Keratinocyte (primary cell): ENCODE measurements around the gene SEMA3C. TPM values are rescaled to one million over a fixed set of nuclear protein-coding genes. Genes with fewer than 3 reads are reported as not detected.

Source experiments
- DNase-seq: peaks from one replicate; pipeline ENCODE4 v3.0.0-alpha.2; 2011; ENCODE audit warnings: low read depth, missing footprints, low spot score
- FAIRE-seq: peaks from 2 replicates; lab custom pipeline; 2011; peaks lifted over from hg19 to GRCh38; lab: Jason Lieb, UNC
- H2AFZ ChIP-seq: 2 replicates; pipeline ENCODE4 v1.6.0; 2012; ENCODE audit warnings: low read length, control low read depth, inconsistent platforms; ENCODE audit not compliant: control insufficient read depth
- H3K27ac ChIP-seq: 2 replicates; pipeline ENCODE4 v1.5.1; 2011; ENCODE audit warnings: low read length; ENCODE audit not compliant: control insufficient read depth, insufficient read depth
- H3K27me3 ChIP-seq: 3 replicates; pipeline ENCODE4 v1.6.0; 2011; ENCODE audit warnings: low read length; ENCODE audit not compliant: control insufficient read depth, insufficient read depth; ENCODE audit errors: extremely low read depth
- H3K36me3 ChIP-seq, 2 experiments: 2 replicates in 1 of 2; 3 replicates in 1 of 2; pipeline ENCODE4 v1.5.1; 2011; ENCODE audit warnings: low read length in 2 of 2, mild to moderate bottlenecking in 1 of 2; ENCODE audit not compliant: control insufficient read depth in 2 of 2, insufficient read depth in 2 of 2; ENCODE audit errors: extremely low read depth in 1 of 2
- H3K4me1 ChIP-seq: 3 replicates; pipeline ENCODE4 v1.5.1; 2011; ENCODE audit warnings: low read length; ENCODE audit not compliant: control insufficient read depth, insufficient read depth; ENCODE audit errors: extremely low read depth
- H3K4me2 ChIP-seq: 3 replicates; pipeline ENCODE4 v1.6.0; 2011; ENCODE audit warnings: low read depth, low read length; ENCODE audit not compliant: control insufficient read depth, insufficient read depth; ENCODE audit errors: extremely low read depth
- H3K4me3 ChIP-seq, 3 experiments: fragments of 200-600 bp in 1 of 3; sonication (generic) in 1 of 3; 2 replicates in 2 of 3; 3 replicates in 1 of 3; pipeline ENCODE4 v1.5.1; 2011 to 2016; ENCODE audit warnings: low read length in 3 of 3, mild to moderate bottlenecking in 3 of 3, control low read depth in 2 of 3, inconsistent platforms in 1 of 3, low read depth in 1 of 3, mixed read lengths in 1 of 3, mixed run types in 1 of 3, moderate library complexity in 1 of 3; ENCODE audit not compliant: control insufficient read depth in 2 of 3, insufficient read depth in 2 of 3; ENCODE audit errors: extremely low read depth in 1 of 3
- H3K79me2 ChIP-seq: 2 replicates; pipeline ENCODE4 v1.6.0; 2012; ENCODE audit warnings: low read length; ENCODE audit not compliant: control insufficient read depth, insufficient read depth
- H3K9ac ChIP-seq: 3 replicates; pipeline ENCODE4 v1.6.0; 2011; ENCODE audit warnings: low read length; ENCODE audit not compliant: control insufficient read depth, insufficient read depth; ENCODE audit errors: extremely low read depth
- H3K9me1 ChIP-seq: 3 replicates; pipeline ENCODE4 v1.6.0; 2011; ENCODE audit warnings: low read length; ENCODE audit not compliant: control insufficient read depth, insufficient read depth; ENCODE audit errors: extremely low read depth
- H3K9me3 ChIP-seq: 2 replicates; pipeline ENCODE4 v1.5.1; 2012; ENCODE audit warnings: low read depth, low read length; ENCODE audit not compliant: control insufficient read depth
- H4K20me1 ChIP-seq: 3 replicates; pipeline ENCODE4 v1.6.0; 2011; ENCODE audit warnings: low read length; ENCODE audit not compliant: control insufficient read depth, insufficient read depth; ENCODE audit errors: extremely low read depth
- CTCF ChIP-seq, 3 experiments: IDR thresholded peaks in 1 of 3; conservative IDR thresholded peaks in 1 of 3; optimal IDR thresholded peaks in 1 of 3; 2 replicates in 2 of 3; 3 replicates in 1 of 3; pipeline versions ENCODE3 to v1.5.1; 2011; ENCODE audit warnings: low read length in 3 of 3, mild to moderate bottlenecking in 3 of 3, moderate library complexity in 2 of 3, control low read depth in 1 of 3, inconsistent platforms in 1 of 3; ENCODE audit not compliant: insufficient read depth in 2 of 3; ENCODE audit errors: extremely low read depth in 1 of 3
- EZH2 ChIP-seq: IDR thresholded peaks from one replicate; pipeline ENCODE4 v1.6.1; 2012; ENCODE audit warnings: inconsistent platforms, mild to moderate bottlenecking, low read length, moderate library complexity
- dilution Hi-C: fragments of 300-500 bp; cut with MboI; formaldehyde crosslinking; loops from one replicate; pipeline ENCODE4 v1.7.0; 2020; ENCODE audit warnings: low sequenced_read_pairs; ENCODE audit not compliant: extremely low pct_ligation_motif_present
- polyA plus RNA-seq, 5 experiments: library from polyadenylated mRNA; depleted of rRNA in 3 of 5; stranded (reverse) in 3 of 5; stranded (forward) in 1 of 5; unstranded in 1 of 5; fragments of >200 nt; gene quantifications; 1 replicate in 1 of 5; 2 replicates in 3 of 5; 3 replicates in 1 of 5; pipeline versions ENCODE4 v1.2.1 to v1.2.3, GENCODE V29; 2011 to 2012; ENCODE audit warnings: missing spikeins in 2 of 5, low read depth in 1 of 5, low replicate concordance in 1 of 5

SEMA3C gene
- polyA plus RNA-seq, 1 donor (not counting 4 experiments of a cell fraction or from before 2014, with no cell fraction given): 142 TPM

GRCh38 chr7:80829527-80829926, 89.3 kb downstream of the SEMA3C start:
- TF ChIP-seq EZH2 (no peak), CTCF (optimal IDR thresholded peaks at IDR 0.05 in 1 of 3, IDR thresholded peaks at IDR 0.05 in 1 of 3, conservative IDR thresholded peaks at IDR 0.05 in 1 of 3; ENCODE audit: extremely low read depth in 1 of 3, insufficient read depth in 2 of 3, low read length in 3 of 3) (no peak)

DNA sequence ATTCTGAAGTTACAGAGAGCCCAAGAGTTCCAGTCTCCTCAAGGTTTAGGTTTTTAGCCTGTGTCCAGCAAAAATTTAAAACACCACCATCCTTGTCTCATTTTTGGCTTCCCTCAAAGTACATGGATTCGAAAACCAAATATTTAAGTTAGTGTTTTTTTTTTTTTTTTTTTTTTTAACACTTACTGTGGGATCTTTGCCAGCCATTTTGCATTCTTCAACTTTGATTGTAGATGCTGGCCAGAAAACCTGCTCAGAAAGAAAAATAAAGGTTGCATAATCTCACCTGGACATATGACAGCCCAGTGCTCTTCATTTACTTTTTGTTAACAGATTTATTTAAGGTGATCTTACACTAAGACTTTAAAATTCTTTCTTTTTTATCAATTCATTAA, 91.6 kb downstream of the SEMA3C start:
- no peak overlapping the region for H3K9ac ChIP-seq
- dilution Hi-C loops: no loop called here
- no peak for FAIRE-seq
- H3K79me2 ChIP-seq: peaks cover 16% of the 10 kb centered on the region
- no peaks in the 10 kb centered on the region for H3K9me1 ChIP-seq
- H3K4me3 ChIP-seq: no peak overlapping the region
- TF ChIP-seq EZH2: no peak
- no peak for TF ChIP-seq CTCF (optimal IDR thresholded peaks at IDR 0.05 in 1 of 3, IDR thresholded peaks at IDR 0.05 in 1 of 3, conservative IDR thresholded peaks at IDR 0.05 in 1 of 3; ENCODE audit: extremely low read depth in 1 of 3, insufficient read depth in 2 of 3, low read length in 3 of 3)
- peaks cover 44% of the 10 kb centered on the region for H3K4me1 ChIP-seq
- DNase-seq: no peak
- H3K27me3 ChIP-seq: no peaks in the 10 kb centered on the region
- peak overlapping the region; percentile 17 for H3K4me2 ChIP-seq
- peaks cover 0 to 3% of the 10 kb centered on the region in 2 experiments for H3K36me3 ChIP-seq
- H4K20me1 ChIP-seq: no peaks in the 10 kb centered on the region
- no peak overlapping the region for H2AFZ ChIP-seq
- no peaks in the 10 kb centered on the region for H3K9me3 ChIP-seq
- H3K27ac ChIP-seq: no peak overlapping the region

More at GRCh38 chr7:80829527-80829926, 89.3 kb downstream of the SEMA3C start:
- H2AFZ ChIP-seq: no peak overlapping the region
- H3K4me2 ChIP-seq: no peak overlapping the region
- H3K27ac ChIP-seq: no peak overlapping the region
- FAIRE-seq: peak; percentile 64
- no peaks in the 10 kb centered on the region for H3K9me1 ChIP-seq
- no peak for DNase-seq
- peaks cover 31% of the 10 kb centered on the region for H3K79me2 ChIP-seq
- H3K4me3 ChIP-seq: no peak overlapping the region
- H3K9ac ChIP-seq: no peak overlapping the region
- H3K4me1 ChIP-seq: peaks cover 56% of the 10 kb centered on the region
- dilution Hi-C loops: no loop called here
- no peaks in the 10 kb centered on the region for H3K27me3 ChIP-seq
- no peaks in the 10 kb centered on the region for H3K36me3 ChIP-seq
- no peaks in the 10 kb centered on the region for H4K20me1 ChIP-seq
- H3K9me3 ChIP-seq: no peaks in the 10 kb centered on the region
